ENCODE data around the gene MANEAL.

MANEAL gene

DNA sequence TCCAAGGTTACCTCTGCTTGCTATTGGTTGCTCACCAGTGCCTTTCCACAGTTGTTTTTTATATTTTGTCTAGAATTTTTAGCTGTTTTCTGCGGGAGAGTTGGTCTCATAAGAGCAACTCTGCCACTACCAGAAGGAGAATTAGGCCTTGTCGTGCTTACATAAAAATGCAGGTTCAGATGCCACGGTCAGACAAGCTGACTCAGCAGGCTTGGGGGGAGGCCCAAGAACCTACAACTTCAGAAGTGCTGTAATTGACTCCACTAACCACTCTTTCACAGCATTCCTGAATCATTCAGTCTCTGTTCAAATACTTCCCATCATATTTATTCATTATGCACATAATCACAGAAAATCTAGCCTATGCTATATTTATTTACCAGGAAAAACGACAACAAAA lies 37.5 kb downstream of the MANEAL start:
- H3K4me1 ChIP-seq: no peaks in the 10 kb centered on the region
- TF ChIP-seq, protein P1, sequence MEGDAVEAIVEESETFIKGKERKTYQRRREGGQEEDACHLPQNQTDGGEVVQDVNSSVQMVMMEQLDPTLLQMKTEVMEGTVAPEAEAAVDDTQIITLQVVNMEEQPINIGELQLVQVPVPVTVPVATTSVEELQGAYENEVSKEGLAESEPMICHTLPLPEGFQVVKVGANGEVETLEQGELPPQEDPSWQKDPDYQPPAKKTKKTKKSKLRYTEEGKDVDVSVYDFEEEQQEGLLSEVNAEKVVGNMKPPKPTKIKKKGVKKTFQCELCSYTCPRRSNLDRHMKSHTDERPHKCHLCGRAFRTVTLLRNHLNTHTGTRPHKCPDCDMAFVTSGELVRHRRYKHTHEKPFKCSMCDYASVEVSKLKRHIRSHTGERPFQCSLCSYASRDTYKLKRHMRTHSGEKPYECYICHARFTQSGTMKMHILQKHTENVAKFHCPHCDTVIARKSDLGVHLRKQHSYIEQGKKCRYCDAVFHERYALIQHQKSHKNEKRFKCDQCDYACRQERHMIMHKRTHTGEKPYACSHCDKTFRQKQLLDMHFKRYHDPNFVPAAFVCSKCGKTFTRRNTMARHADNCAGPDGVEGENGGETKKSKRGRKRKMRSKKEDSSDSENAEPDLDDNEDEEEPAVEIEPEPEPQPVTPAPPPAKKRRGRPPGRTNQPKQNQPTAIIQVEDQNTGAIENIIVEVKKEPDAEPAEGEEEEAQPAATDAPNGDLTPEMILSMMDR (IDR thresholded peaks at IDR 0.05; ENCODE audit: low read depth, low read length): no peak
- no peaks in the 10 kb centered on the region for H3K9me3 ChIP-seq
- H3K4me3 ChIP-seq (ENCODE audit: low read depth, low read length): no peak overlapping the region
- H3K36me3 ChIP-seq: peaks cover 4% of the 10 kb centered on the region; the same call in 1 of the 2 replicates
- no peak for DNase-seq
- H3K27me3 ChIP-seq: no peaks in the 10 kb centered on the region

DNA sequence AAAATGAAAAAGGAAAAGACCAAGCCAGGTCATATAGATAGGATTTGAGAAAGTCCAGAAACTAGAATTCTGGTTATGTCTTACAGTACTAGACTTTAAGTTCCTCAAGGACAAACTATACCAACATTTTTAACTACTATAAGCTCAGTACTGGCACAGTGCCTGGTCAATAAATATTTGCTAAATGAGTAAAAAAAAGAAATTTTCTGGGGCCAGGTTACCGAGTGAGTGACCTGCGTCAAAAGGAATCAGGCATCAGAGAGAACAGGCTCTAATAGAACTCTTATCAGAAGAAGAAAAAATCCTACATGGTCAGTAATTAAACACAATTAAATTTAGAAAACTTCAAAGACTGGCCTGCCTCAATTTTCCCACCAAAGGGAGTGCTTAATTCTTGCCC lies 38.2 kb downstream of the MANEAL start:
- no peak overlapping the region for H3K4me3 ChIP-seq (ENCODE audit: low read depth, low read length)
- no peaks in the 10 kb centered on the region for H3K4me1 ChIP-seq
- H3K9me3 ChIP-seq: no peaks in the 10 kb centered on the region
- H3K27me3 ChIP-seq: no peaks in the 10 kb centered on the region
- peaks cover 4% of the 10 kb centered on the region; the same call in 1 of the 2 replicates for H3K36me3 ChIP-seq
- no peak for DNase-seq
- TF ChIP-seq, protein P1 (IDR thresholded peaks at IDR 0.05; ENCODE audit: low read depth, low read length): no peak

DNA sequence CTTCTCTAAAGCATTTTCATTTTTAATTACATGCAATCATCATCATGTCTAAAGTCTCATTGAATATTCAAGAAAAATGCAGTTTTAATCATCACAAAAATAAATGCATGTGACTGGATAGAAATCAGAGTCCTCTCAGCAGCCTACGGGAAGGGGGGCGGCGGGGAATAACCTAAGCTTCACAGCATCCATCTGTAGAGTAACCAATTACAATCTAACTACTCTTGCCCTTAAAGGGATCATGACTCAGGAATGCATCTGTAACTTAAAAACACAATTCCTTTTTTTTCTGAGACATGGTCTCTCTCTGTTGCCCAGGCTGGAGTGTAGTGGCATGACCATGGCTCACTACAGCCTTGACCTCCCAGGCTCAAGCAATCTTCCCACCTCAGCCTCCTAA lies 43.1 kb downstream of the MANEAL start:
- H3K9me3 ChIP-seq: no peaks in the 10 kb centered on the region
- H3K4me1 ChIP-seq: no peaks in the 10 kb centered on the region
- H3K27me3 ChIP-seq: no peaks in the 10 kb centered on the region
- DNase-seq: no peak
- H3K4me3 ChIP-seq (ENCODE audit: low read depth, low read length): no peak overlapping the region
- TF ChIP-seq, protein P1 (IDR thresholded peaks at IDR 0.05; ENCODE audit: low read depth, low read length): no peak
- peaks cover 7% of the 10 kb centered on the region; the same call in 1 of the 2 replicates for H3K36me3 ChIP-seq

DNA sequence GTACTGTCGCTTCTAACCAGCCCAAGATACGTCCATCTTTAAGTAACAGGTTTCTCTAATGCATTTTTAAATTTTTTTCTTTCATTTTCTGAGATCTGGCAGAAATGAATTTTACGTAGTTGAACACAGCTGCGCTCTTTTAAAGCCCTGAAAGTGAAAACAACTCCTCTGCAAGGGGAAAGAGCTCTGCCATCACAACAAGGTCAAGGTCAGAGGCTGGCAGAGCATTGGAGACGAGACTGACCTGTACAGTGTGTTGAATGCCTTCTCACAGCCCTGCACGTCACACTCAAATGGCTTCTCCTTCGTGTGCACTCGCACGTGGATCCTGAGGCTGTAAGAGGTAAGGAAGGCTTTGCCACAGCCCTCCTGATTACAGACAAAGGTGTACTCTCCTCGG lies 46.0 kb downstream of the MANEAL start:
- H3K27me3 ChIP-seq: no peaks in the 10 kb centered on the region
- H3K36me3 ChIP-seq: peaks cover 7% of the 10 kb centered on the region; the same call in 1 of the 2 replicates
- no peak for DNase-seq
- H3K4me3 ChIP-seq (ENCODE audit: low read depth, low read length): no peak overlapping the region
- TF ChIP-seq, protein P1 (IDR thresholded peaks at IDR 0.05; ENCODE audit: low read depth, low read length): no peak
- H3K4me1 ChIP-seq: no peaks in the 10 kb centered on the region
- H3K9me3 ChIP-seq: no peaks in the 10 kb centered on the region

DNA sequence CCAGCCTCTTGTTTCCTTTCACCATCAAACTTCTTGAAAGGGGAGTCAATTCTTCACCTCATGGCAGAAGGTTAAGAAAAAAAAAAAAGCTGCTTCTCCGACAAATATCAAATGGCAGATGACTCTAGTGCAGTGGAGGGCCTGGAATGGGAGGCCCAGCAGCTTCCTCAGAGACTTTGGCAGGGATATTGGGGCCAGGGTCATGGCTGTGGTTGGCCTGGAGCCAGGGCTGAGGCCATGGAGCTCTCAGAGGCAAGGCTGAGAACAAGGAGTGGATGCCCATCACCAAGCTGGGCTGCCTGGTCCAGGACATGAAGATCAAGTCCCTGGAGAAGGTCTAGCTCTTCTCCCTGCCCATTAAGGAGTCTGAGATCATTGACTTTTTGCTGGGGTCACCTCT lies 47.1 kb downstream of the MANEAL start:
- no peaks in the 10 kb centered on the region for H3K9me3 ChIP-seq
- H3K4me1 ChIP-seq: no peaks in the 10 kb centered on the region
- no peaks in the 10 kb centered on the region for H3K27me3 ChIP-seq
- DNase-seq: no peak
- TF ChIP-seq, protein P1 (IDR thresholded peaks at IDR 0.05; ENCODE audit: low read depth, low read length): no peak
- 0 out of 2 replicates have a peak, but pooled peaks cover 3% of the 10 kb centered on the region for H3K36me3 ChIP-seq
- H3K4me3 ChIP-seq (ENCODE audit: low read depth, low read length): no peak overlapping the region

DNA sequence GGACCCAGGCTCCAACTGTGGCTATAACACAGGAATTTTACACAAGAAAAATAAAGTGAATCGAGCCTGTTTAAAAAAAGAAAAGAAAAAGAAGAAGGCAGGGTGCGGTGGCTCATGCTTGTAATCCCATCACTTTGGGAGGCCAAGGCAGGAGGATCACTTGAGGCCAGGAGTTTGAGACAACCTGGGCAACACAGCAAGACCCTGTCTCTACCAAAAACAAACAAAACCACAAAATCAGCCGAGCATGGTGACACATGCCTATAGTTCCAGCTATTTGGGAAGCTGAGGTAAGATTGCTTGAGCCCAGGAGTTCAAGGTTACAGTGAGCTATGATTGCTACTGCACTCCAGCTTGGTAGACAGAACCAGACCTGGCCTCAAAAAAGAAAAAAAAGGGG lies 48.0 kb downstream of the MANEAL start:
- no peak overlapping the region for H3K4me3 ChIP-seq (ENCODE audit: low read depth, low read length)
- no peak for DNase-seq
- no peaks in the 10 kb centered on the region for H3K4me1 ChIP-seq
- H3K9me3 ChIP-seq: no peaks in the 10 kb centered on the region
- no peaks in the 10 kb centered on the region for H3K27me3 ChIP-seq
- TF ChIP-seq, protein P1 (IDR thresholded peaks at IDR 0.05; ENCODE audit: low read depth, low read length): no peak
- 0 out of 2 replicates have a peak, but pooled peaks cover 3% of the 10 kb centered on the region for H3K36me3 ChIP-seq
